Measurements from ENCODE around the gene NUP214.
A peak's percentile ranks its signal among the peaks of the same experiment; 100 is the strongest.
"Not testable (repeated sequence)": the region's sequence is repeated elsewhere in the genome, so short reads cannot be mapped to it uniquely, and the experiment has no call there.

NUP214 gene

GRCh38 chr9:131112374-131113154 lies 12.8 kb upstream of the NUP214 start:
- H3K9me3 Mint-ChIP-seq: no peaks in the 10 kb centered on the region
- H3K27me3 Mint-ChIP-seq (ENCODE audit: low read depth, poor library complexity): no peaks in the 10 kb centered on the region
- H3K4me1 Mint-ChIP-seq: no peaks in the 10 kb centered on the region
- H3K4me3 Mint-ChIP-seq: no peak overlapping the region
- DNase-seq: no peak
- H3K36me3 Mint-ChIP-seq (ENCODE audit: low read depth): peaks cover 16% of the 10 kb centered on the region
- no peak overlapping the region for H3K27ac Mint-ChIP-seq
- TF ChIP-seq CTCF (IDR thresholded peaks at IDR 0.05): no peak

GRCh38 chr9:131113655-131114054 lies 11.7 kb upstream of the NUP214 start:
- TF ChIP-seq CTCF (IDR thresholded peaks at IDR 0.05): no peak
- Mint-ChIP-seq H3K4me1 (no peaks in the 10 kb centered on the region), H3K27me3 (ENCODE audit: low read depth, poor library complexity) (no peaks in the 10 kb centered on the region), H3K4me3 (no peak overlapping the region), H3K36me3 (ENCODE audit: low read depth) (peaks cover 20% of the 10 kb centered on the region), H3K27ac (no peak overlapping the region), H3K9me3 (no peaks in the 10 kb centered on the region)
- DNase-seq: no peak

- Mint-ChIP-seq H3K4me1 (no peaks in the 10 kb centered on the region), H3K27me3 (ENCODE audit: low read depth, poor library complexity) (no peaks in the 10 kb centered on the region), H3K27ac (peak overlapping the region; percentile 35), H3K9me3 (no peaks in the 10 kb centered on the region), H3K4me3 (no peak overlapping the region), H3K36me3 (ENCODE audit: low read depth) (peaks cover 25% of the 10 kb centered on the region)
- DNase-seq: no peak
- TF ChIP-seq CTCF (IDR thresholded peaks at IDR 0.05): no peak
These were observed 11.3 kb upstream of the NUP214 start for GRCh38 chr9:131114084-131114535.

GRCh38 chr9:131115360-131115742 lies 10.0 kb upstream of the NUP214 start:
- not testable (repeated sequence) for H3K4me3 Mint-ChIP-seq; DNase-seq; H3K27ac Mint-ChIP-seq; H3K27me3 Mint-ChIP-seq (ENCODE audit: low read depth, poor library complexity); H3K4me1 Mint-ChIP-seq; H3K9me3 Mint-ChIP-seq
- peaks cover 31% of the 10 kb centered on the region for H3K36me3 Mint-ChIP-seq (ENCODE audit: low read depth)

- TF ChIP-seq CTCF (IDR thresholded peaks at IDR 0.05): no peak
- DNase-seq: no peak
- H3K27me3 Mint-ChIP-seq (ENCODE audit: low read depth, poor library complexity): no peaks in the 10 kb centered on the region
- H3K36me3 Mint-ChIP-seq (ENCODE audit: low read depth): peaks cover 39% of the 10 kb centered on the region
- H3K4me3 Mint-ChIP-seq: no peak overlapping the region
- H3K27ac Mint-ChIP-seq: no peak overlapping the region
- H3K4me1 Mint-ChIP-seq: no peaks in the 10 kb centered on the region
- no peaks in the 10 kb centered on the region for H3K9me3 Mint-ChIP-seq
These were observed 8.9 kb upstream of the NUP214 start for GRCh38 chr9:131116281-131117120.

GRCh38 chr9:131117121-131117761 lies 8.1 kb upstream of the NUP214 start:
- H3K4me3 Mint-ChIP-seq: no peak overlapping the region
- H3K4me1 Mint-ChIP-seq: no peaks in the 10 kb centered on the region
- H3K36me3 Mint-ChIP-seq (ENCODE audit: low read depth): peaks cover 43% of the 10 kb centered on the region
- DNase-seq: no peak
- no peaks in the 10 kb centered on the region for H3K9me3 Mint-ChIP-seq
- H3K27ac Mint-ChIP-seq: no peak overlapping the region
- no peaks in the 10 kb centered on the region for H3K27me3 Mint-ChIP-seq (ENCODE audit: low read depth, poor library complexity)
- TF ChIP-seq CTCF (IDR thresholded peaks at IDR 0.05): no peak

Measured in nephron progenitor cell (in vitro differentiated cells).